ENCODE results near the gene DNAJC30.

DNAJC30 gene

GRCh38 chr7:73652541-73652949, 30.7 kb downstream of the DNAJC30 start:
- Histone ChIP-seq H3K27ac (no peak overlapping the region), H3K4me3 (ENCODE audit: low read depth, low read length) (no peak overlapping the region), H3K36me3 (replicated peaks) (no peaks in the 10 kb centered on the region), H3K27me3 (replicated peaks) (peaks cover 26% of the 10 kb centered on the region)
- TF ChIP-seq CTCF (IDR thresholded peaks at IDR 0.05; ENCODE audit: low read depth, low read length, missing control alignments) = no peak
- DNase-seq = no peak
- in situ Hi-C loops (cut with HindIII; ENCODE audit: low pct_ligation_motif_present, low sequenced_read_pairs) = no loop called here

DNA sequence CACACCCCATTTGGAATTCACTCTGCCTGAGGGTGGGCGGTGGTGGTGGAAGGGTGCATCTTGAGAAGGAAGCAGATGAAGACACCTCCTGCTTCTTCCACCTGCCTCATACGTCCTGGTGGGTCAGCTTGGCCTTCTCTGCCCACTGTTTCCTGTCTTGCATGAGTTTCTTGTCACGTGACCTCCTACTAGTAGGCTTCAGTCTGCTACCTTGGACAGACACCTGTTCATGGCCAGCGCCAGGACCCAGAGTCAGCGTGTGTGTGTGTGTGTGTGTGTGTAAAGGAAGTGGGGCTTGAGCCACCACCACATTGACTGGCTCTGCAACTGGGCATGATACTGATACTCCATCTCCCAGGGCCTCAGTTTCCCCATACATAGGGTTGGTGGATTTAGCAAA, 32.7 kb downstream of the DNAJC30 start:
- Histone ChIP-seq H3K36me3 (replicated peaks) (no peaks in the 10 kb centered on the region), H3K4me3 (ENCODE audit: low read depth, low read length) (no peak overlapping the region), H3K27me3 (replicated peaks) (peaks cover 44% of the 10 kb centered on the region), H3K27ac (no peak overlapping the region)
- in situ Hi-C loops (cut with HindIII; ENCODE audit: low pct_ligation_motif_present, low sequenced_read_pairs) = no loop called here
- no peak for DNase-seq
- TF ChIP-seq CTCF (IDR thresholded peaks at IDR 0.05; ENCODE audit: low read depth, low read length, missing control alignments) = no peak

DNA sequence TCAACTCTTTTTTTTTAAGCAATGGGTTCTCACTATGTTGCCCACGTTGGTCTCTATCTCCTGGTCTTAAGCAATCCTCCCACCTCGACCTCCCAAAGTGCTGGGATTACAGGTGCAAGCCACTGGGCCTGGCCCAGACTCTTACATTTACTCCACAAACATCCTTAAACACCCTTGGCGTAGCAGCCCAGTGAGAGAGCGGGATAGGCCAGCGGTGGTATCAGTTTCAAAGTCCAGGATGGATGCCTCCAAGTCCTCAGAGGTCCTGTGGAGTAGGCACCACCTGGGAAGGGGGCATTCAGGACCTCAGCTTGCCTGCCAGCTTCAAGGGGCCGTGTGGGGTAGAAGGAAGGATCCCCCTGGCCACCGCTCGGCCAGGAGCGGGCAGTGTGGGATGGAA, 33.7 kb downstream of the DNAJC30 start:
- peaks cover 49% of the 10 kb centered on the region for H3K27me3 ChIP-seq (replicated peaks)
- no peaks in the 10 kb centered on the region for H3K36me3 ChIP-seq (replicated peaks)
- in situ Hi-C loops (cut with HindIII; ENCODE audit: low pct_ligation_motif_present, low sequenced_read_pairs) = no loop called here
- no peak for DNase-seq
- TF ChIP-seq CTCF (IDR thresholded peaks at IDR 0.05; ENCODE audit: low read depth, low read length, missing control alignments) = no peak
- H3K4me3 ChIP-seq (ENCODE audit: low read depth, low read length) = no peak overlapping the region
- no peak overlapping the region for H3K27ac ChIP-seq

DNA sequence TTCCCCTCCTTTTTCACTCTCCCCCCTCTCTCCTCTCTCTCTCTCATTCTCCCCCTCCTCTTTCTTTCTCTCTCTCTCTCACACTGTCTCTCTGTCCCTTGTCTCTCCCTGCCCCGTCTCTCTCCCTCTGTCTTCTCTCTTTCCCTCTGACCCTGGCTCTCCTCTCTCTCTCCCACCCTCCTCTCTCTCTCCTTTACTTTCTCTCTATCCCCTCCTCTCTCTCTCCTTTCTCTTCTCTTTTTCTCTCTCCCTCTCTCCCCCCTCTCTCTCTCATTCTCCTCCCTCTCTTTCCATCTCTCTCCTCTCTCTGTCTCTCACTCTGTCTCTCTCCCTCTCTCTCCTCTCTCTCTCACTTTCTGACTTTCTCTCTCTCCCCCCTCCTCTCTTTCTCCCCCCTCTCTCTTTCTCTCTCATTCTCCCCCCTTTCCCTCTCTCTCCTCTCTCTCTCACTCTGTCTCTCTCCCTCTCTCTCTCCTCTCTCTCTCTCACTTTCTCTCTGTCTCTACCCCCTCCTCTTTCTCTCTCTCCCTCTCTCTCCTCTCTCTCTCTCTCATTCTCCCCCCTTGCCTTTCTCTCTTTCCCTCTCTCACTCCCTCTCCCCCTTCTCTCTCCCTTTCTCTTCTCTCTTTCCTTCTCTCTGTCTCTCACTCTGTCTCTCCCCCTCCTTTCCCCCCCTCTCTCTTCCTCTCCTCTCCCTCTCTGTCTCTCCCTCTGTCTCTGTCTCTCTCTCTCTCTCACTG, 34.5 kb downstream of the DNAJC30 start:
- no peak overlapping the region for H3K27ac ChIP-seq
- H3K36me3 ChIP-seq (replicated peaks) = no peaks in the 10 kb centered on the region
- no peak for TF ChIP-seq CTCF (IDR thresholded peaks at IDR 0.05; ENCODE audit: low read depth, low read length, missing control alignments)
- peaks cover 49% of the 10 kb centered on the region for H3K27me3 ChIP-seq (replicated peaks)
- no peak overlapping the region for H3K4me3 ChIP-seq (ENCODE audit: low read depth, low read length)
- in situ Hi-C loops (cut with HindIII; ENCODE audit: low pct_ligation_motif_present, low sequenced_read_pairs) = no loop called here
- DNase-seq = no peak

DNA sequence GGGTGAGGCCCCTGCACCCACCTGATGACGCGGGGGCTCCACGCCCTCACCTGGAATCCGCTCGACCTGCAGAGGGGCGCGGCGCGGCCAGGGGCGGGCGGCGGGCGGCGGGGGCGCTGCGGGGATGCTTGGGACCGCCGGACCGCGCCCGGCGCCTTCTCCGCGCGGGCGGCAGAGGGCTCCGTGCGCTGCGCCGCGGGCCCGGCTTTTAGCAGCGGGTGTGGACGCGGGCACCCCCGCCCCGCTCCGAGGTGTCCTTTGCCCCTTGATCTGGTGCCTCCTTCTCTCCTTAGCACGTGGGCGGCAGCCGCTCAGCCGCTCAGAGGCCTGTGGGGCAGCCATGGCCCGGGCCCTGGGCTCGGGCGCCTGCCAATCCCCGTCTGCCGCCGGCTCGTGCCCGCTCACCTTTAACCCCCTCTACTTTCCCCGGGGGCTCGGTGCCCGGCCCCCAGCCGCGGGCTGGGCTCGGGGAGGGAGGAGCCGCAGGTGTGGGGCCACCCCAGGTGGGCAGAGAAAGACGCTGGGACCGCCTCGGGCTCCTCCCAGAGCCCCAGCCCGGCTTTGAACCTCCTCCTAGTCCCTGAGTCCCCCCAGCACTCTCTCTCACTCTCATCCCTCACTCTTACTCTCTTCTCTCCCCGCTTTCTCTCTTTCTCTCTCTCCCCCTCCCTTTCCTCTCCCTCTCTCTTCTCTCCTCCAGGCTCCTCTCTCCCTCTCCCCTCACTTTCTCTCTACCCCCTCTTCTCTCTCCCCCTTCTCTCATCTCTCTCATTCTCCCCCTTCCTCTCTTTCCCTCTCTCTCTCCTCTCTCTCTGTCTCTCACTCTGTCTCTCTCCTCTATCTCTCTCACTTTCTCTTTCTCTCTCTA, 35.3 kb downstream of the DNAJC30 start:
- H3K4me3 ChIP-seq (ENCODE audit: low read depth, low read length) = no peak overlapping the region
- no peaks in the 10 kb centered on the region for H3K36me3 ChIP-seq (replicated peaks)
- no peak for TF ChIP-seq CTCF (IDR thresholded peaks at IDR 0.05; ENCODE audit: low read depth, low read length, missing control alignments)
- peaks cover 51% of the 10 kb centered on the region for H3K27me3 ChIP-seq (replicated peaks)
- in situ Hi-C loops (cut with HindIII; ENCODE audit: low pct_ligation_motif_present, low sequenced_read_pairs) = no loop called here
- no peak for DNase-seq
- no peak overlapping the region for H3K27ac ChIP-seq

Measured in brain microvascular endothelial cell (primary cell).